Activated CD8-positive, alpha-beta T cell treated with anti-CD3 and anti-CD28 coated beads, Interleukin-2, amount 10 ng/mL, durations not matched to agents 7 days and 5 days (primary cell): ENCODE measurements around the gene IL17RE. TPM values are rescaled to one million over a fixed set of nuclear protein-coding genes. Genes with fewer than 3 reads are reported as not detected.

Experiments used
- ATAC-seq: fragments of 150-1000 bp; cut with Tn5 transposase; one replicate; pipeline ENCODE4 v1.10.0; 2021; ENCODE audit warnings: moderate library complexity
- CTCF ChIA-PET: fragments of 350-600 bp; sonication (Branson Sonifier 250); formaldehyde crosslinking; loops from one replicate; lab custom pipeline; 2021; ENCODE audit warnings: antibody characterized with exemption; lab: Charles Lee
- POLR2A ChIA-PET: fragments of 350-600 bp; sonication (Branson Sonifier 250); formaldehyde crosslinking; loops from one replicate; lab custom pipeline; 2021; ENCODE audit warnings: antibody characterized with exemption; lab: Charles Lee
- DNase-seq: peaks from one replicate; pipeline ENCODE4 v3.0.0-alpha.2; 2020
- H3K27ac Mint-ChIP-seq: one replicate; pipeline ENCODE4 v1.8.0; 2021; ENCODE audit warnings: mild to moderate bottlenecking, mixed read lengths
- H3K27me3 Mint-ChIP-seq: one replicate; pipeline ENCODE4 v1.8.0; 2021; ENCODE audit warnings: low read depth, mixed read lengths
- H3K36me3 Mint-ChIP-seq: one replicate; pipeline ENCODE4 v1.8.0; 2021; ENCODE audit warnings: low read depth, mixed read lengths
- H3K4me1 Mint-ChIP-seq: one replicate; pipeline ENCODE4 v1.8.0; 2021; ENCODE audit warnings: low read depth, mixed read lengths
- H3K4me3 Mint-ChIP-seq: one replicate; pipeline ENCODE4 v1.8.0; 2021; ENCODE audit warnings: mild to moderate bottlenecking, mixed read lengths
- H3K9me3 Mint-ChIP-seq: one replicate; pipeline ENCODE4 v1.8.0; 2022; ENCODE audit warnings: mixed read lengths; ENCODE audit not compliant: insufficient read depth
- total RNA-seq, 2 experiments: library from RNA; stranded (reverse); gene quantifications; one replicate each; pipeline ENCODE4 v1.2.3, GENCODE V29; 2021

IL17RE gene
- total RNA-seq, 2 experiments from 2014 or later: 1.3 to 1.8 TPM

DNA sequence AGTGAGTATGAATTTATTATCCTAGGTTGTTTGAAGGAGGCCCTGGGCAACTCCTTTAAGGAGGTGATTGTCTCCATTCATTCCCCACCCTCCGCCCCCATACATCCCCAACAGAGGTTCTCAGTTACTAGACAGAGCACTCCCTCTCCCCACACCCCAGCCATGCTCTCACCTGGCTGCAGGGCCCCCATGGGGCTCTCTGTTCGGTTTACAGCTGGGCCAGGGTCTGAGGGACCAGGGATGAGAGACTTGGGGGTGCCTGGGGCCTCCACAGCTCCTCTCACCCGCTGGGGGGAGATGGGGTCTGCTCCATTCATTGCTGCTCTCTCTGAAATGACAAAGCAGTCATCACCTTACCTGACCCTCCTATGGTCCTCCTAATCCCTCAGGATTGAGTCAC lies 45.9 kb downstream of the IL17RE start:
- no peak for ATAC-seq
- POLR2A ChIA-PET: interaction anchor here (0.7 kb wide), 1 partner anchor 38 kb away, joined by 3 read pairs; the partner anchor contains the start of gene EMC3
- H3K4me3 Mint-ChIP-seq: no peak overlapping the region
- no peaks in the 10 kb centered on the region for H3K9me3 Mint-ChIP-seq
- no peak for DNase-seq
- CTCF ChIA-PET: interaction anchor here (0.9 to 4.9 kb wide), 2 partner anchors 15 to 33 kb away, joined by 4 to 40 read pairs; partner anchors contain the start of gene CRELD1
- H3K36me3 Mint-ChIP-seq: peaks cover 8% of the 10 kb centered on the region
- H3K27me3 Mint-ChIP-seq: no peaks in the 10 kb centered on the region
- H3K4me1 Mint-ChIP-seq: peaks cover 23% of the 10 kb centered on the region
- H3K27ac Mint-ChIP-seq: no peak overlapping the region

DNA sequence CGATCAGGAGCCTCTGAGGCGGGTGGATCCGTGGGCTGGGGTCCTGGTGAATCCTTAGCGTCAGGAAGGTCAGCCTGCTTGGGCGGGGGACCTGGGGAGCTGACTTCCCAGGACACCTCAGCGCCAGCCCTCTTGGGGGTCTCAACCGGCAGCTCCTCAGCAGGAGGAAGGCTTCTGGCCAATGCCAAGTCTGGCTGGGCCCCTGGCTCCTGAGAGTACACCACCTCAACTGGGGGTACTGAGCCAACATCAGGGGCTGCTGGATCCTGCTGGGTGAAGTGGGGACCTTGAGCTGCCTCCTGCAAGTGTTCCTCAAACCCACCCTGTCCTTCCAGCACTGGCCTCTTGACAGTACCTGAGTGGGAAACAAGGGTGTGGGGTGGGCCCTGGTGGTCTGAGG lies 46.5 kb downstream of the IL17RE start:
- no peak overlapping the region for H3K27ac Mint-ChIP-seq
- POLR2A ChIA-PET: interaction anchor here (1.5 kb wide), 1 partner anchor 16 kb away, joined by 5 read pairs; no protein-coding TSS in a partner anchor

DNA sequence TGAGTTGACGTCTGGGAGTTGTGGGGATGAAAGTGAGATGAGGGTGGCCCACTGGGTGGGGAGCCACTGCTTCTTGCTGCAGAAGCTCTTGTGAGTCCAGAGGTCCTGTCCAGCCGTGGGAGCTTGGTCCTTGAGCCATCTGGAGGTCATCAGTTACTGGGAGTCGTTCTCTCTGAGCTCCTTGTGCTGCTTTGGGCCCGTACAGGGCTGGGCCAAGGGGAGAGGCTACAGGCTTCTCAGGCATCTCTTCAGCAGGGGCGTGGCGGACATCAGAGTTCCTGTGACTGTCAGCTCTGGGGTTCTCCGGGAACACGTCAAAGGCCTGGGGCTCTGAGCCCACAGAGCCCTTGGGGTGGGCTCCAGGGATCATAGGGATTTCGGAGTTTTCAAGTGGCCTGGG lies 47.0 kb downstream of the IL17RE start:
- DNase-seq: no peak
- ChIA-PET POLR2A (interaction anchor here (0.6 to 1.5 kb wide), 2 partner anchors 17 to 58 kb away, joined by 4 to 5 read pairs; no protein-coding TSS in a partner anchor), CTCF (interaction anchor here (0.9 to 4.9 kb wide), 2 partner anchors 16 to 32 kb away, joined by 4 to 40 read pairs; partner anchors contain the start of gene CRELD1)
- H3K4me1 Mint-ChIP-seq: peaks cover 23% of the 10 kb centered on the region
- no peaks in the 10 kb centered on the region for H3K9me3 Mint-ChIP-seq
- no peak for ATAC-seq
- H3K27me3 Mint-ChIP-seq: no peaks in the 10 kb centered on the region
- H3K4me3 Mint-ChIP-seq: no peak overlapping the region
- peaks cover 8% of the 10 kb centered on the region for H3K36me3 Mint-ChIP-seq
- H3K27ac Mint-ChIP-seq: no peak overlapping the region

More for the DNA sequence above, 46.5 kb downstream of the IL17RE start:
- ATAC-seq (no peak), DNase-seq (no peak)
- H3K4me1 Mint-ChIP-seq: peaks cover 23% of the 10 kb centered on the region
- H3K27me3 Mint-ChIP-seq: no peaks in the 10 kb centered on the region
- no peaks in the 10 kb centered on the region for H3K9me3 Mint-ChIP-seq
- H3K36me3 Mint-ChIP-seq: peaks cover 8% of the 10 kb centered on the region
- CTCF ChIA-PET: interaction anchor here (0.9 to 4.9 kb wide), 2 partner anchors 15 to 33 kb away, joined by 4 to 40 read pairs; partner anchors contain the start of gene CRELD1
- H3K4me3 Mint-ChIP-seq: no peak overlapping the region

DNA sequence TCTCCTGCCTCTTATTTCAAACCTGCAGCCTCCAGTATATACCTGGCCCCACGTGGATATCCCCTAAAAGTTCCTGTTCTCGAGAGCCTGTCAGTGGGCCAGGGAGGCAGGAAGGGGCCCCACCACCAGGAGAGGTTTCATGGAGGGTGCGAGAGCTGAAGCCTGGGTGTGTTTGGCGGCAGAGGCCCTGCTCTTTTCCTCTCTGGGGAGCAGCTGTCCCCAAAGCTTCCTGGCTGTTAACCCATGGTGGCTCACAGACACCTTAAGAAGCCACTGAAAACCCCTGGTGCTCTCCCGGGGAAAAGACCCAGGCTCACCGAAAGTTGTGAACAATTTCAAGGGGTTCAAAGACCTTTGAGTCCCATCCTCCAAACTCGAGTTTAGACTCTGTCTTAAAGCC lies 48.5 kb downstream of the IL17RE start:
- Mint-ChIP-seq H3K4me1 (peaks cover 22% of the 10 kb centered on the region), H3K36me3 (peaks cover 8% of the 10 kb centered on the region), H3K27me3 (no peaks in the 10 kb centered on the region), H3K9me3 (no peaks in the 10 kb centered on the region), H3K4me3 (peak overlapping the region; percentile 78), H3K27ac (peak overlapping the region; percentile 5)
- DNase-seq (peak; percentile 28), ATAC-seq (no peak)
- POLR2A ChIA-PET: interaction anchor here (1.4 to 1.6 kb wide), 2 partner anchors 18 to 36 kb away, joined by 5 to 10 read pairs; partner anchors contain the start of genes CRELD1 and EMC3
- CTCF ChIA-PET: interaction anchor here (1.5 to 4.9 kb wide), 2 partner anchors 17 to 371 kb away, joined by 4 to 40 read pairs; partner anchors contain the start of gene CRELD1

DNA sequence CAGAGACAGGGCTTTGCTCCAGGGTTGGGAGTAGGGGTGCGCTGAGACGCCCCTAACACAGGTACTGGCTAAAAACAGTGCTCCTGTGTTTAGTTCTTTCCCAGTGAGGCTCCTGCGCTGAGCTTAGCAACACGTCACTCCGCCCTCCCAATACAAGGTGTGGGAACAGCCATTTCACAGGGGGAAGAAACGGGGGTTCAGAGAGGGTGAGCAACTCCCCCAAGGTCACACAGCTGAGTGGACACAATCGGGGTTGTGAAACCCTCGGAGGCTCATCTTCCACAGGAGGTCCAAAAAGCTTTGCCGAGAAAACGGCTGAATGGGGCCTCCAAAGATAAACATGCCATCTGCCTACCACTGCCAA lies 48.9 kb downstream of the IL17RE start:
- ChIA-PET CTCF (interaction anchor here (1.5 to 4.9 kb wide), 2 partner anchors 18 to 371 kb away, joined by 4 to 40 read pairs; partner anchors contain the start of gene CRELD1), POLR2A (interaction anchor here (0.9 to 1.6 kb wide), 4 partner anchors 13 to 107 kb away, joined by 3 to 10 read pairs (median 4); partner anchors contain the start of genes CRELD1, EMC3 and RPUSD3)
- DNase-seq: no peak
- Mint-ChIP-seq H3K27me3 (no peaks in the 10 kb centered on the region), H3K27ac (no peak overlapping the region), H3K9me3 (no peaks in the 10 kb centered on the region), H3K4me1 (peaks cover 20% of the 10 kb centered on the region), H3K36me3 (peaks cover 5% of the 10 kb centered on the region), H3K4me3 (peak overlapping the region; percentile 78)
- peak; percentile 23 for ATAC-seq

DNA sequence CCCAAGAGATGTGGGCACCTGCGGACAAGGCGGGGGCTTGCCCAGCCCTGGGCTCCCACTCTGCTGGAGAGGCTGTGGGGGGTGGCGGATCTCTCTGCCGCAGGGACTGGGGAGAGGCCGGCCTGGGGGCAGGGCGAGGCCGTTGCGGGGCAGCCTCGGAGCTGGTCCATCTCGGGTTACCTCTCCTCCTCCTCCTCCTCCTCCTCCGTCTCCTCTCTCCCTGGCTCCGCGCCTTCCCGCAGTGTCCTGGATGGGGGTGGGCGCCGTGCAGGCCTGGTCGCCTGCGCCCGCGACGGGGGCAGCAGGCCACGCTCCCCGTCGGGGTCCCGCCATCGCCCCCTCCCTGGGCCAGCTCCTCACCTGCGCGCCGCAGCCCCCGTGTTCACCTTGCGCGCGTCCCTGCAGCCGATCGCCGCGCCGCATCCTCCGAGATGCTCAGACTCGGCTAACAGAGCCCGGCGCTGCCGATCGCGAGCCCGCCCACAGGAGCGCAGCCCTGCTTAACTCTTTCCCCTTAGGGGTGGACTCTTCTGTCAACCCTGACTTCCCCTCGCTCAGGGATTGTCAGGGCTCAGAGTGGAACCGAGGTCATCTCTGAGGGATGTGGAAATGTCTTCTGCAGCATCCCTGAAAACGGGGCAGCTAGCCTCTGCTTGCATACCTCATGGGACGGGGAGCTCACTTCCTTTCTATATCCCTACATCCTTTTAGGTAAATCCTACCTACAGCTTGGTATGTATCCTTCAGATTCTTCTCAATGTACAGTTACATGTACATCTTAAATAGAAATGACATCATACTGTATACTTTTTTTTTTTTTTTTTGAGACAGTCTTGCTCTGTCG lies 49.5 kb downstream of the IL17RE start, which contains the start of gene PRRT3:
Gene PRRT3, minus strand, starts transcription at position 447 of the 844 bp plus-strand sequence. CDS start 2,293 bp downstream, outside the sequence.
- POLR2A ChIA-PET: interaction anchor here (0.9 to 1.6 kb wide), 4 partner anchors 12 to 108 kb away, joined by 3 to 10 read pairs (median 4); partner anchors contain the start of genes CRELD1, EMC3 and RPUSD3
- peak within 1 kb of the TSS; percentile 78 for H3K4me3 Mint-ChIP-seq
- H3K36me3 Mint-ChIP-seq: peaks cover 5% of the 10 kb centered on the region

DNA sequence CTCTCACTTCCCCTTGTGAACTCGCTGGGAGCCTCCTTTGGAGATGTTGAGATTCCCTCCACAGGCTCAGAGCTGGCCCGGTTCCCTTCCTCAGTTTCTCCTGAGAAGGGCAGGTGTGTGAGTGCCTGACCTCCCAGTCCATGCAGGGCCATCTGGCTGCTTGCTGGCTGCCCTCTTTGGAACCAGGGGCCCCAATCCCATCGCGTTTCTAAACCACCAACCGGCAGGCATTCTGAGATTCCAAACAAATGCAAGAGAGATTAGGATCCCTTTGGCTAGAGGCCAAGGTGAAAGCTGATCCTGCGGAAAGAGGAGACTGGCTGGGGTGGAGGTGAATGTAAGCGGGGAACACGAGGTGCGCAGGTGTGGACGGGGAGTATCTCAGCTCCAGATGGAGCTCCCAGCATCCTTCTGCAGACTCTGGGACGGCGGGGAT lies 52.4 kb downstream of the IL17RE start:
- Mint-ChIP-seq H3K9me3 (no peaks in the 10 kb centered on the region), H3K27me3 (no peaks in the 10 kb centered on the region), H3K36me3 (no peaks in the 10 kb centered on the region), H3K4me1 (peaks cover 20% of the 10 kb centered on the region), H3K4me3 (no peak overlapping the region), H3K27ac (no peak overlapping the region)
- no peak for ATAC-seq
- no peak for DNase-seq
- ChIA-PET POLR2A (no interaction called here), CTCF (interaction anchor here (0.7 to 2.2 kb wide), 4 partner anchors 9 to 24 kb away, joined by 3 to 11 read pairs (median 4); partner anchors contain the start of gene CRELD1)

More for the DNA sequence above, 49.5 kb downstream of the IL17RE start, which contains the start of gene PRRT3:
- Mint-ChIP-seq H3K27ac (peak within 1 kb of the TSS; percentile 68), H3K9me3 (no peaks in the 10 kb centered on the region), H3K4me1 (peaks cover 20% of the 10 kb centered on the region), H3K27me3 (no peaks in the 10 kb centered on the region)
- DNase-seq (peak; percentile 74), ATAC-seq (peak; percentile 88)
- CTCF ChIA-PET: interaction anchor here (1.1 to 4.9 kb wide), 4 partner anchors 10 to 370 kb away, joined by 3 to 40 read pairs (median 4); partner anchors contain the start of gene CRELD1

DNA sequence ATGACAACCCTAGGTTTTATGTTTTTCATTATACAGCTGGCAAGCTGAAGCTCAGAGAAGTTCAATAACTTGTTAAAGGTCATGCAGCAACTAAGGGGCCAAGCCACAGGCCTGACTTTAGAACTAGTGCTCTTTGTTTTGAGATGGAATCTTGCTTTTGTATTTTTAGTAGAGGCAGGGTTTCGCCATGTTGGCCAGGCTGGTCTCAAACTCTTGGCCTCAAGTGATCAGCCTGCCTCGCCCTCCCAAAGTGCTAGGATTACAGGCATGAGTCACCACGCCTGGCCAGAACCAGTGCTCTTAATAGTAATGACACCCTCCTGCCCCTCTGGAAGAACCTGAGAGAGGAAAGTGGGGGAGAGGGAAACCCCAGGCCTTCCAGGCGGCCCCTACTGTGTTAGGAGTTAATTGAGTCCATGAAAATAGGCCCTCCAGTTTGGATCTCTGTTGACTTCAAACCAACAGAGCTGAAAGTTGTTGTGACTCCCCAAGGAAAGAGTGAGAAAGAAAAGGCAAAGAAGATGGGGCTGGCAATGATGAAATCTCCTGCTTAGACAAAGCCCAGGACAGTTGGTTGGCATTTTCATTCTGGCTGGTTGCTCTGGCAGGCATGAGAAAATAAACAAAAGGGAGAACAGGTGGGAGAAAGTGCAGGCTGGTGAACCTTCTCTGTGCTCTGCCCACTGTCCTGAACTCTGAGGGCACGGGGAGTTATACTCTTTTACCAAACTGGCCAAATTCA lies 53.1 kb downstream of the IL17RE start:
- H3K27me3 Mint-ChIP-seq: no peaks in the 10 kb centered on the region
- no peak for DNase-seq
- H3K36me3 Mint-ChIP-seq: no peaks in the 10 kb centered on the region
- peaks cover 17% of the 10 kb centered on the region for H3K4me1 Mint-ChIP-seq
- ATAC-seq: no peak
- ChIA-PET CTCF (interaction anchor here (1.2 to 2.2 kb wide), 4 partner anchors 9 to 25 kb away, joined by 4 to 11 read pairs (median 4); partner anchors contain the start of gene CRELD1), POLR2A (no interaction called here)
- no peak overlapping the region for H3K27ac Mint-ChIP-seq
- H3K4me3 Mint-ChIP-seq: no peak overlapping the region
- H3K9me3 Mint-ChIP-seq: no peaks in the 10 kb centered on the region

DNA sequence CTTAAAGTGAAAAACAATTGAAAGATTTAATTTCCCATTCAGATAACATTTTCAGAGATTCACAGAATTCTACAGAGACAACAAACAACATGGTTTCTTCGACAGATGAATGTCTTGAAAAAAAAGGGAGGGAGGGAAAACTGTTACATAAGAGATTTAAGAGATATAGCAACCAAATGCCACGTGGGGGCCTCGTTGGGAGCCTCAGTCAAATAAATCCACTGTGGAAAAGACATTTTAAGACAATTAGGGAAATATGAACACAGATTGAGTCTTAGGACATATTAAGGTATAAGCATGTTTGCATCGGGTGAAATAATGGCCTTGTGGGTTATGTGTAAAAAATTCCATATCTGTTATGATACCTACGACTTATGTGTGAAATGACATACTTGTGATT lies 54.6 kb downstream of the IL17RE start:
- Mint-ChIP-seq H3K9me3 (no peaks in the 10 kb centered on the region), H3K4me1 (peaks cover 6% of the 10 kb centered on the region), H3K27ac (no peak overlapping the region), H3K36me3 (peaks cover 2% of the 10 kb centered on the region), H3K4me3 (no peak overlapping the region), H3K27me3 (no peaks in the 10 kb centered on the region)
- no peak for DNase-seq
- ChIA-PET POLR2A (no interaction called here), CTCF (no interaction called here)
- ATAC-seq: no peak

DNA sequence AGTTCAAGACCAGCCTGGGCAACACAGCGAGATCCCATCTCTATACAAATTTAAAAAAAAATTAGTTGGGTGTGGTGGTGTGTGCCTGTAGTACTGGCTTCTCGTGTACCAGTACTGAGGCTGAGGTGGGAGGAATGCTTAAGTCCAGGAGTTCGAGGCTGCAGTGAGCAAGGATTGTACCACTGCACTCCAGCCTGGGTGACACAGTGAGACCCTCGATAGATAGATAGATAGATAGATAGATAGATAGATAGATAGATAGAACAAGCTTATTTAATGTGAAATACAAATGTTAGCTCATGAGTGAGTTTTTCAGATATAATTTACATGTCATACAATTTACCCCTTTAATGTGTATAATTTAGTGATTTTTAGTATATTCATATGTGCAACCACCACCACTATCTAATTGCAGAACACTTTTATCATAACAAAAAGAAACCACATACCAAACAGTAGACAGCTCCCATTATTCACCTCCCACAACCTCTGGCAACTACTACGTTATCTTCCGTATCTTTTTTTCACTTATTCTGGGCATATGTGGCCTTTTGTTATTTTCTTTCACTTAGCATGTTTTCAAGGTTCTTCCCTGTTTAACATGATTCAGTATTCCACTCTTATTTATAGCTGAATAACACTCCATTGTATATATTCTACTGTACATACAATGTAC lies 62.7 kb downstream of the IL17RE start:
- POLR2A ChIA-PET: interaction anchor here (0.7 to 1.0 kb wide), 2 partner anchors 11 to 21 kb away, joined by 3 read pairs; partner anchors contain the start of gene EMC3
- CTCF ChIA-PET: interaction anchor here (2.0 kb wide), 1 partner anchor 33 kb away, joined by 5 read pairs; no protein-coding TSS in a partner anchor
- Mint-ChIP-seq H3K9me3 (no peaks in the 10 kb centered on the region), H3K4me1 (no peaks in the 10 kb centered on the region), H3K27me3 (no peaks in the 10 kb centered on the region), H3K27ac (no peak overlapping the region), H3K4me3 (no peak overlapping the region), H3K36me3 (peaks cover 40% of the 10 kb centered on the region)
- no peak for DNase-seq
- no peak for ATAC-seq
